ENCODE measurements around the gene QRSL1.

DNA sequence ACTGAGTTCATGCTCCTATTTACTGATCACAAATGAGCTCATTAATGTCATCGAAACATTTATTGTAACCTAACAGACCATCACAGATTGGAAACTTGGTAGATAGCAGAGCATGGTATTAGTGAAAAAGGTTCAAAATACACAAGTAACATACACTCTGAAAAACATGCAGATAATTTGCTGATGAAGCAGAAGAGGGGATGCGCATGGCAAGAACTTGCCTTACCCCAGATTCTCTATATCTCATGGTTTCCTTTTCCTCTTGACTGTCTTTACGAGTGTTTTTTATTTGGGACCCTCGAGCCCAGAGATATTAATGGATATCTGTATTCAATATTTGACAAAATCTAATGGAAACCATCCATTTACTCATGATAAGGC is 37.6 kb downstream of the QRSL1 start:
- TF ChIP-seq, protein P1, sequence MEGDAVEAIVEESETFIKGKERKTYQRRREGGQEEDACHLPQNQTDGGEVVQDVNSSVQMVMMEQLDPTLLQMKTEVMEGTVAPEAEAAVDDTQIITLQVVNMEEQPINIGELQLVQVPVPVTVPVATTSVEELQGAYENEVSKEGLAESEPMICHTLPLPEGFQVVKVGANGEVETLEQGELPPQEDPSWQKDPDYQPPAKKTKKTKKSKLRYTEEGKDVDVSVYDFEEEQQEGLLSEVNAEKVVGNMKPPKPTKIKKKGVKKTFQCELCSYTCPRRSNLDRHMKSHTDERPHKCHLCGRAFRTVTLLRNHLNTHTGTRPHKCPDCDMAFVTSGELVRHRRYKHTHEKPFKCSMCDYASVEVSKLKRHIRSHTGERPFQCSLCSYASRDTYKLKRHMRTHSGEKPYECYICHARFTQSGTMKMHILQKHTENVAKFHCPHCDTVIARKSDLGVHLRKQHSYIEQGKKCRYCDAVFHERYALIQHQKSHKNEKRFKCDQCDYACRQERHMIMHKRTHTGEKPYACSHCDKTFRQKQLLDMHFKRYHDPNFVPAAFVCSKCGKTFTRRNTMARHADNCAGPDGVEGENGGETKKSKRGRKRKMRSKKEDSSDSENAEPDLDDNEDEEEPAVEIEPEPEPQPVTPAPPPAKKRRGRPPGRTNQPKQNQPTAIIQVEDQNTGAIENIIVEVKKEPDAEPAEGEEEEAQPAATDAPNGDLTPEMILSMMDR (conservative IDR thresholded peaks at IDR 0.05): no peak
- no peak for TF ChIP-seq EZH2 (IDR thresholded peaks at IDR 0.05; ENCODE audit: low read depth)

Measured in PC-9 (cell line).